HepG2 (cell line): ENCODE results near the gene ZSWIM6. TPM values are rescaled to one million over a fixed set of nuclear protein-coding genes. Genes with fewer than 3 reads are reported as not detected.

Experiments
- ATF7-NPFF ChIP-seq: sonication (generic); formaldehyde crosslinking; IDR thresholded peaks from 2 replicates; pipeline ENCODE4 v1.8.1; 2023; ENCODE audit warnings: mild to moderate bottlenecking, low read depth, missing genetic modification reagents, moderate library complexity
- DNMT1 ChIP-seq: sonication (generic); formaldehyde crosslinking; IDR thresholded peaks from 2 replicates; pipeline ENCODE4 v1.5.1; 2020; ENCODE audit warnings: mild to moderate bottlenecking, missing genetic modification reagents
- IKZF1 ChIP-seq: fragments of 450-650 bp; IDR thresholded peaks from 2 replicates; pipeline ENCODE4 v1.7.1; 2016
- ISL2 ChIP-seq: sonication (generic); formaldehyde crosslinking; IDR thresholded peaks from 2 replicates; pipeline ENCODE4 v1.5.0; 2020; ENCODE audit warnings: missing genetic modification reagents
- ONECUT2 ChIP-seq: sonication (generic); formaldehyde crosslinking; IDR thresholded peaks from 2 replicates; pipeline ENCODE4 v1.4.0; 2020; ENCODE audit warnings: missing genetic modification reagents
- POLR2G ChIP-seq: fragments of 200-400 bp; formaldehyde crosslinking; IDR thresholded peaks from 2 replicates; pipeline ENCODE4 v1.6.1; 2018; ENCODE audit warnings: mild to moderate bottlenecking, low read depth, low read length, moderate library complexity
- TMF1 ChIP-seq: sonication (generic); formaldehyde crosslinking; IDR thresholded peaks from 2 replicates; pipeline ENCODE4 v1.8.1; 2022; ENCODE audit warnings: low read depth, missing genetic modification reagents
- YEATS2 ChIP-seq: sonication (generic); formaldehyde crosslinking; IDR thresholded peaks from 2 replicates; pipeline ENCODE4 v1.4.0; 2020; ENCODE audit warnings: missing genetic modification reagents, borderline replicate concordance
- ZKSCAN5 ChIP-seq: sonication (generic); formaldehyde crosslinking; IDR thresholded peaks from 2 replicates; pipeline ENCODE4 v1.5.1; 2020; ENCODE audit warnings: mild to moderate bottlenecking, missing genetic modification reagents
- ZMYM3 ChIP-seq: sonication (generic); formaldehyde crosslinking; IDR thresholded peaks from 2 replicates; pipeline ENCODE4 v1.5.1; 2020; ENCODE audit warnings: mild to moderate bottlenecking, missing genetic modification reagents
- ZNF121 ChIP-seq: sonication (generic); formaldehyde crosslinking; IDR thresholded peaks from 2 replicates; pipeline ENCODE4 v1.5.0; 2020; ENCODE audit warnings: mild to moderate bottlenecking, missing genetic modification reagents
- ZNF441 ChIP-seq: sonication (generic); formaldehyde crosslinking; IDR thresholded peaks from 2 replicates; pipeline ENCODE4 v1.7.0; 2021; ENCODE audit warnings: missing genetic modification reagents, borderline replicate concordance
- ZSCAN12 ChIP-seq: sonication (generic); formaldehyde crosslinking; IDR thresholded peaks from 2 replicates; pipeline ENCODE4 v1.9.0; 2021; ENCODE audit warnings: mild to moderate bottlenecking, missing genetic modification reagents
- polyA plus RNA-seq, 8 experiments: library from polyadenylated mRNA; depleted of rRNA in 3 of 8; stranded (reverse) in 7 of 8; unstranded in 1 of 8; fragments of >200 nt; fragmentation: Illumina TruSeq in 4 of 8; extraction: Trizol in 4 of 8; gene quantifications; 2 replicates each; pipeline versions ENCODE4 v1.2.1 to v1.2.3, GENCODE V29; 2011 to 2016; ENCODE audit warnings: low read depth in 4 of 8, missing spikeins in 1 of 8, mixed read lengths in 1 of 8; ENCODE audit not compliant: insufficient read depth in 1 of 8
- total RNA-seq, 5 experiments: library from RNA; depleted of rRNA; stranded (reverse); fragments of >200 nt; fragmentation: Illumina TruSeq; extraction: Trizol; gene quantifications; 2 replicates each; pipeline ENCODE4 v1.2.3, GENCODE V29; 2016; ENCODE audit warnings: low read depth in 1 of 5
- TF ChIP-seq, protein P1 (sequence below): sonication (generic); formaldehyde crosslinking; IDR thresholded peaks from 2 replicates; pipeline ENCODE4 v1.4.0; 2020; ENCODE audit warnings: missing genetic modification reagents
- TF ChIP-seq, protein P2 (sequence below): IDR thresholded peaks from 2 replicates; pipeline ENCODE4 v1.6.1; 2016; ENCODE audit warnings: low read depth, borderline replicate concordance
- TF ChIP-seq, protein P3 (sequence below): sonication (generic); formaldehyde crosslinking; IDR thresholded peaks from 2 replicates; pipeline ENCODE4 v1.5.0; 2020; ENCODE audit warnings: mild to moderate bottlenecking, missing genetic modification reagents, borderline replicate concordance
- TF ChIP-seq, protein P4 (sequence below): sonication (generic); formaldehyde crosslinking; conservative IDR thresholded peaks from 2 replicates; pipeline ENCODE4 v1.8.1; 2023; ENCODE audit warnings: missing genetic modification reagents
- TF ChIP-seq, protein P5 (sequence below): IDR thresholded peaks from 2 replicates; pipeline ENCODE4 v1.6.1; 2018; ENCODE audit warnings: missing genetic modification reagents

ZSWIM6 gene
- total and polyA plus RNA-seq, 2 of the 13 experiments (the other 11 are each of a cell fraction or from before 2014, with no cell fraction given) = 0.82 to 1.9 TPM

DNA sequence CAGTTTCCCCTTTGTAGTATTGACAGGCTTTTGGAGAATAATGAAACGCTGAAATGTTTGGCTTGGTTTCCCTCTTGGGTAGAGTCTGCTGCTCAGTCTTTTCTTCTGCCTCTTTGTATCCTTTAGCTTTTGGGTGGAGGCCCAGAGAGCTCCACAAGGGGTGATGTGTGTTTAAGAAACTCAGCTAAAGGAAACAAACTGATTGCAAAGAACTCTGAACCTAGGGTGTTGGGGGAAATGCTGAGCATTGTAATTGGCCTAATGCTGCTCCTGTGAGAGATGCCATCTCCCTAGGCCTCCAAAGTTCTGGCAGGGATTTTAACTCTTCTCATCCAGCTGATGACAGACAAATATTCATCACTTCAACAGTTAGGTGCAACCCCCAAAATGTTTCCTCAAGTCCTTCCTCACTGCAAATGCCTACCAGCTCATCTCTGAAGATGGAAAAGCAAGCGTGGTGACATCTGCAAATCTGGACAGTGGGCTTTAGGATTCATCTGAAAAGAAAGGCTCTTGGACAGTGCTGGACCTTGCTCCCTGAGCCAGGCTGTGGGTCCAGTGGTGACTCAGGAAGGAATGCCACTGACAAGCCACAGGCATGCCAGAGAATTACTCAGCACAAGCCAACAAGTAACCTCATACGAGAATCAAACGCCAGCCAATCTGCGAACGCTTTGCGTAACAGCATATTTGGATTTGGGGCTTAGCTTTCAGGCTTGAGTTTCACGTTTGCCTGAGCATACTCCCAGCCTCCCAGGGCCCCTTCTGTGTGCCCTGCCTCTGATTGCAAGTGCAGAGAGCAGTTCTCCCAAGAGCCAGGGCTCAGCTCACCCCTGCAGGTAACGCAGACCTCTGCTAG, 30.5 kb upstream of the ZSWIM6 start (continued):
- TF ChIP-seq YEATS2 = peak; percentile 77; the same call in 1 of the 2 replicates
- peak; percentile 25; the same call in 1 of the 2 replicates for TF ChIP-seq ATF7-NPFF
- no peak for TF ChIP-seq IKZF1
- TF ChIP-seq, protein P1, sequence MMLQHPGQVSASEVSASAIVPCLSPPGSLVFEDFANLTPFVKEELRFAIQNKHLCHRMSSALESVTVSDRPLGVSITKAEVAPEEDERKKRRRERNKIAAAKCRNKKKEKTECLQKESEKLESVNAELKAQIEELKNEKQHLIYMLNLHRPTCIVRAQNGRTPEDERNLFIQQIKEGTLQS = peak; percentile 93
- TF ChIP-seq ZKSCAN5 = no peak
- TF ChIP-seq ZMYM3 (CRISPR knock-in tag) = 0 out of 2 replicates have a peak, but pooled peaks have one; percentile 39
- TF ChIP-seq, protein P2, sequence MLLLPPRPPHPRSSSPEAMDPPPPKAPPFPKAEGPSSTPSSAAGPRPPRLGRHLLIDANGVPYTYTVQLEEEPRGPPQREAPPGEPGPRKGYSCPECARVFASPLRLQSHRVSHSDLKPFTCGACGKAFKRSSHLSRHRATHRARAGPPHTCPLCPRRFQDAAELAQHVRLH (CRISPR knock-in tag) = 0 out of 2 replicates have a peak, but pooled peaks have one; percentile 38
- TF ChIP-seq TMF1 (CRISPR knock-in tag) = no peak
- TF ChIP-seq, protein P3, sequence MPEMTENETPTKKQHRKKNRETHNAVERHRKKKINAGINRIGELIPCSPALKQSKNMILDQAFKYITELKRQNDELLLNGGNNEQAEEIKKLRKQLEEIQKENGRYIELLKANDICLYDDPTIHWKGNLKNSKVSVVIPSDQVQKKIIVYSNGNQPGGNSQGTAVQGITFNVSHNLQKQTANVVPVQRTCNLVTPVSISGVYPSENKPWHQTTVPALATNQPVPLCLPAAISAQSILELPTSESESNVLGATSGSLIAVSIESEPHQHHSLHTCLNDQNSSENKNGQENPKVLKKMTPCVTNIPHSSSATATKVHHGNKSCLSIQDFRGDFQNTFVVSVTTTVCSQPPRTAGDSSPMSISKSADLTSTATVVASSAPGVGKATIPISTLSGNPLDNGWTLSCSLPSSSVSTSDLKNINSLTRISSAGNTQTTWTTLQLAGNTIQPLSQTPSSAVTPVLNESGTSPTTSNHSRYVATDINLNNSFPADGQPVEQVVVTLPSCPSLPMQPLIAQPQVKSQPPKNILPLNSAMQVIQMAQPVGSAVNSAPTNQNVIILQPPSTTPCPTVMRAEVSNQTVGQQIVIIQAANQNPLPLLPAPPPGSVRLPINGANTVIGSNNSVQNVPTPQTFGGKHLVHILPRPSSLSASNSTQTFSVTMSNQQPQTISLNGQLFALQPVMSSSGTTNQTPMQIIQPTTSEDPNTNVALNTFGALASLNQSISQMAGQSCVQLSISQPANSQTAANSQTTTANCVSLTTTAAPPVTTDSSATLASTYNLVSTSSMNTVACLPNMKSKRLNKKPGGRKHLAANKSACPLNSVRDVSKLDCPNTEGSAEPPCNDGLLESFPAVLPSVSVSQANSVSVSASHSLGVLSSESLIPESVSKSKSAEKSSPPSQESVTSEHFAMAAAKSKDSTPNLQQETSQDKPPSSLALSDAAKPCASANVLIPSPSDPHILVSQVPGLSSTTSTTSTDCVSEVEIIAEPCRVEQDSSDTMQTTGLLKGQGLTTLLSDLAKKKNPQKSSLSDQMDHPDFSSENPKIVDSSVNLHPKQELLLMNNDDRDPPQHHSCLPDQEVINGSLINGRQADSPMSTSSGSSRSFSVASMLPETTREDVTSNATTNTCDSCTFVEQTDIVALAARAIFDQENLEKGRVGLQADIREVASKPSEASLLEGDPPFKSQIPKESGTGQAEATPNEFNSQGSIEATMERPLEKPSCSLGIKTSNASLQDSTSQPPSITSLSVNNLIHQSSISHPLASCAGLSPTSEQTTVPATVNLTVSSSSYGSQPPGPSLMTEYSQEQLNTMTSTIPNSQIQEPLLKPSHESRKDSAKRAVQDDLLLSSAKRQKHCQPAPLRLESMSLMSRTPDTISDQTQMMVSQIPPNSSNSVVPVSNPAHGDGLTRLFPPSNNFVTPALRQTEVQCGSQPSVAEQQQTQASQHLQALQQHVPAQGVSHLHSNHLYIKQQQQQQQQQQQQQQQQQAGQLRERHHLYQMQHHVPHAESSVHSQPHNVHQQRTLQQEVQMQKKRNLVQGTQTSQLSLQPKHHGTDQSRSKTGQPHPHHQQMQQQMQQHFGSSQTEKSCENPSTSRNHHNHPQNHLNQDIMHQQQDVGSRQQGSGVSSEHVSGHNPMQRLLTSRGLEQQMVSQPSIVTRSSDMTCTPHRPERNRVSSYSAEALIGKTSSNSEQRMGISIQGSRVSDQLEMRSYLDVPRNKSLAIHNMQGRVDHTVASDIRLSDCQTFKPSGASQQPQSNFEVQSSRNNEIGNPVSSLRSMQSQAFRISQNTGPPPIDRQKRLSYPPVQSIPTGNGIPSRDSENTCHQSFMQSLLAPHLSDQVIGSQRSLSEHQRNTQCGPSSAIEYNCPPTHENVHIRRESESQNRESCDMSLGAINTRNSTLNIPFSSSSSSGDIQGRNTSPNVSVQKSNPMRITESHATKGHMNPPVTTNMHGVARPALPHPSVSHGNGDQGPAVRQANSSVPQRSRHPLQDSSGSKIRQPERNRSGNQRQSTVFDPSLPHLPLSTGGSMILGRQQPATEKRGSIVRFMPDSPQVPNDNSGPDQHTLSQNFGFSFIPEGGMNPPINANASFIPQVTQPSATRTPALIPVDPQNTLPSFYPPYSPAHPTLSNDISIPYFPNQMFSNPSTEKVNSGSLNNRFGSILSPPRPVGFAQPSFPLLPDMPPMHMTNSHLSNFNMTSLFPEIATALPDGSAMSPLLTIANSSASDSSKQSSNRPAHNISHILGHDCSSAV (CRISPR knock-in tag) = no peak
- TF ChIP-seq, protein P4, sequence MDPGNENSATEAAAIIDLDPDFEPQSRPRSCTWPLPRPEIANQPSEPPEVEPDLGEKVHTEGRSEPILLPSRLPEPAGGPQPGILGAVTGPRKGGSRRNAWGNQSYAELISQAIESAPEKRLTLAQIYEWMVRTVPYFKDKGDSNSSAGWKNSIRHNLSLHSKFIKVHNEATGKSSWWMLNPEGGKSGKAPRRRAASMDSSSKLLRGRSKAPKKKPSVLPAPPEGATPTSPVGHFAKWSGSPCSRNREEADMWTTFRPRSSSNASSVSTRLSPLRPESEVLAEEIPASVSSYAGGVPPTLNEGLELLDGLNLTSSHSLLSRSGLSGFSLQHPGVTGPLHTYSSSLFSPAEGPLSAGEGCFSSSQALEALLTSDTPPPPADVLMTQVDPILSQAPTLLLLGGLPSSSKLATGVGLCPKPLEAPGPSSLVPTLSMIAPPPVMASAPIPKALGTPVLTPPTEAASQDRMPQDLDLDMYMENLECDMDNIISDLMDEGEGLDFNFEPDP (CRISPR knock-in tag) = no peak
- no peak for TF ChIP-seq ZNF441
- no peak for TF ChIP-seq ZSCAN12 (CRISPR knock-in tag)
- no peak for TF ChIP-seq ZNF121
- TF ChIP-seq, protein P5, sequence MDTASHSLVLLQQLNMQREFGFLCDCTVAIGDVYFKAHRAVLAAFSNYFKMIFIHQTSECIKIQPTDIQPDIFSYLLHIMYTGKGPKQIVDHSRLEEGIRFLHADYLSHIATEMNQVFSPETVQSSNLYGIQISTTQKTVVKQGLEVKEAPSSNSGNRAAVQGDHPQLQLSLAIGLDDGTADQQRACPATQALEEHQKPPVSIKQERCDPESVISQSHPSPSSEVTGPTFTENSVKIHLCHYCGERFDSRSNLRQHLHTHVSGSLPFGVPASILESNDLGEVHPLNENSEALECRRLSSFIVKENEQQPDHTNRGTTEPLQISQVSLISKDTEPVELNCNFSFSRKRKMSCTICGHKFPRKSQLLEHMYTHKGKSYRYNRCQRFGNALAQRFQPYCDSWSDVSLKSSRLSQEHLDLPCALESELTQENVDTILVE (CRISPR knock-in tag) = no peak
- TF ChIP-seq ONECUT2 (CRISPR knock-in tag) = no peak
- no peak for TF ChIP-seq DNMT1
- TF ChIP-seq POLR2G = 0 out of 2 replicates have a peak, but pooled peaks have one; percentile 32
- peak; percentile 65; the same call in 1 of the 2 replicates for TF ChIP-seq ISL2 (CRISPR knock-in tag)
